ENCODE results near the gene SHISAL1. TPM values are rescaled to one million over a fixed set of nuclear protein-coding genes. Genes with fewer than 3 reads are reported as not detected.

SHISAL1 gene
- total RNA-seq, 1 donor from 2014 or later = 3.2 TPM

DNA sequence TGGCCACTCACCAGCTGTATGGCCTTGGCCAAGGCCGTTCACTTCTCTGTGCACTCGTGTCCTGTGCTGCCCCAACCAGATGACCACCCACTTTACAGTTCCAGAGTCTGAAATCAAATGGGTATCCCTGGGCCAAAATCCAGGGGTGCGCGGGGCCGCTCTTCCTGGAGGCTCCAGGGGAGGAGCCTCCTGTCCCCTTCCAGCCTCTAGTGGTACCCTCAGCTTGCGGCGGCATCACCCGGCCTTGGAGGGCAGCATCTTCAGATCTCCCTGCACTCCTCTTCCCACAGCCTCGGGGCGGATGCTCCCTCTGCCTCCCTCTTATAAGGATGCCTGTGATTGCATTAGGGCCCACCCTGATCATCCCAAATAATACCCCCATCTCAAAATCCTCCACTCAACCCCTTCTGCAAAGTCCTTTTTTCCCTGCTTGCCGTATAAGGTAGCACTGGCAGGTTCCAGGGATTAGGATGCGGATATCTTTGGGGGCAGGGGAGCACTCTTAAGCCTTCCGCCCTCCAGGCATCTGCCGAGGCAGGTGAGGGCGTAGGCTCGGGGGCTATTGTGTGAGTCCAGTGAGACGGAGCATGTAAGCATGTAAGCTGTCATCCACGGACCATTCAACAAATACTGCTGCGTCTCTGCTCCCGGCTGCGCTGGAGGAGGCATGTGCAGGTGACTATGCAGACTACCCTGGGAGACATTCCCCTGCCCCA, 24.4 kb upstream of the SHISAL1 start:
- H3K36me3 Mint-ChIP-seq (ENCODE audit: unreplicated experiment) = no peaks in the 10 kb centered on the region
- no peak overlapping the region for H3K4me3 Mint-ChIP-seq (ENCODE audit: unreplicated experiment)

DNA sequence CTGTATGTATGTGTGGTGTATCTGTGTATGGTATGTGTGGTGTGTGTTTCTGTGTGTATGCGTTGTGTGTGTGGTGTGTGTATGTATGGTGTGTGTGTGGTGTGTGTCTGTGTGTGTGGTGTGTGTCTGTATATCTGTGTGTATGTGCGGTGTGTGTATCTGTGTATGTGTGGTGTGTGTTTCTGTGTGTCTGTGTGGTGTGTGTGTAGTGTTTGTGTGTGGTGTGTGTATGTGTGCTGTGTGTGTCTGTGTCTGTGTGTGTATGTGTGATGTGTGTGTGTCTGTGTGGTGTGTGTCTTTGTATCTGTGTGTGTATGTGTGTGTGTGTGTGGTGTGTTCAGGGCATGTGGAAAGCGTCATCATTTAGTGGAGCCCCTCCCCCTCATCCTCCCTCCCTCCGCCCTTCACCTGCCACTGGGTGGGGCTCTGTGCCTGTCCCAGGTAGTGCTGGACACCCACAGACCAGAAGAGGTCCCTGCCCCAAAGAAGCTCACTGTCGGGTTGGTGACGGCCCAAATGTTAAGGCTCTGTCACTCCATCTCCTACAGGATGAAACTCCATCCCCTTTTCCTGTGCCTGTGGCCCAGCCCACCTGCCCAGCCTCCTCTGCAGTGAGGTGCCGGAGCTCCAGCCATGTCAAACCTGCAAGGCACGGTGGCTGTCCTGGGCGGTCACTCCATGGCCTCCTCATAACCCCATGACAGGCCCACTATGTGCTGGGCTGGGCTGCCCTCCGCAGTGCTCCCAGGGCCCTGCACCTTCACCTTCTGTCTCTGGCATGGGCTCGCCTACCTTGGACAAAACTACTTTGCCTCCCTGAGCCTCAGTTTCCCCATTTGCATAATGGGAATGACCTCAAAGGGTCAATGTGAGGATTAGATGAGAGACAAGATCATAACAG, 23.4 kb upstream of the SHISAL1 start:
- Mint-ChIP-seq H3K4me1 (ENCODE audit: low read depth, unreplicated experiment) (peaks cover 15% of the 10 kb centered on the region), H3K36me3 (ENCODE audit: unreplicated experiment) (no peaks in the 10 kb centered on the region), H3K4me3 (ENCODE audit: unreplicated experiment) (no peak overlapping the region), H3K9me3 (ENCODE audit: unreplicated experiment) (peaks cover 2% of the 10 kb centered on the region), H3K27me3 (ENCODE audit: unreplicated experiment) (peaks cover 12% of the 10 kb centered on the region), H3K27ac (ENCODE audit: unreplicated experiment) (no peak overlapping the region)
- TF ChIP-seq, protein P1, sequence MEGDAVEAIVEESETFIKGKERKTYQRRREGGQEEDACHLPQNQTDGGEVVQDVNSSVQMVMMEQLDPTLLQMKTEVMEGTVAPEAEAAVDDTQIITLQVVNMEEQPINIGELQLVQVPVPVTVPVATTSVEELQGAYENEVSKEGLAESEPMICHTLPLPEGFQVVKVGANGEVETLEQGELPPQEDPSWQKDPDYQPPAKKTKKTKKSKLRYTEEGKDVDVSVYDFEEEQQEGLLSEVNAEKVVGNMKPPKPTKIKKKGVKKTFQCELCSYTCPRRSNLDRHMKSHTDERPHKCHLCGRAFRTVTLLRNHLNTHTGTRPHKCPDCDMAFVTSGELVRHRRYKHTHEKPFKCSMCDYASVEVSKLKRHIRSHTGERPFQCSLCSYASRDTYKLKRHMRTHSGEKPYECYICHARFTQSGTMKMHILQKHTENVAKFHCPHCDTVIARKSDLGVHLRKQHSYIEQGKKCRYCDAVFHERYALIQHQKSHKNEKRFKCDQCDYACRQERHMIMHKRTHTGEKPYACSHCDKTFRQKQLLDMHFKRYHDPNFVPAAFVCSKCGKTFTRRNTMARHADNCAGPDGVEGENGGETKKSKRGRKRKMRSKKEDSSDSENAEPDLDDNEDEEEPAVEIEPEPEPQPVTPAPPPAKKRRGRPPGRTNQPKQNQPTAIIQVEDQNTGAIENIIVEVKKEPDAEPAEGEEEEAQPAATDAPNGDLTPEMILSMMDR (IDR thresholded peaks at IDR 0.05; ENCODE audit: partially characterized antibody, unreplicated experiment) = no peak
- no peak for DNase-seq

More for the DNA sequence above, 24.4 kb upstream of the SHISAL1 start:
- Mint-ChIP-seq H3K9me3 (ENCODE audit: unreplicated experiment) (peaks cover under 1% of the 10 kb centered on the region), H3K4me1 (ENCODE audit: low read depth, unreplicated experiment) (peaks cover 14% of the 10 kb centered on the region), H3K27me3 (ENCODE audit: unreplicated experiment) (peaks cover 9% of the 10 kb centered on the region), H3K27ac (ENCODE audit: unreplicated experiment) (no peak overlapping the region)
- TF ChIP-seq, protein P1 (IDR thresholded peaks at IDR 0.05; ENCODE audit: partially characterized antibody, unreplicated experiment) = no peak
- no peak for DNase-seq

DNA sequence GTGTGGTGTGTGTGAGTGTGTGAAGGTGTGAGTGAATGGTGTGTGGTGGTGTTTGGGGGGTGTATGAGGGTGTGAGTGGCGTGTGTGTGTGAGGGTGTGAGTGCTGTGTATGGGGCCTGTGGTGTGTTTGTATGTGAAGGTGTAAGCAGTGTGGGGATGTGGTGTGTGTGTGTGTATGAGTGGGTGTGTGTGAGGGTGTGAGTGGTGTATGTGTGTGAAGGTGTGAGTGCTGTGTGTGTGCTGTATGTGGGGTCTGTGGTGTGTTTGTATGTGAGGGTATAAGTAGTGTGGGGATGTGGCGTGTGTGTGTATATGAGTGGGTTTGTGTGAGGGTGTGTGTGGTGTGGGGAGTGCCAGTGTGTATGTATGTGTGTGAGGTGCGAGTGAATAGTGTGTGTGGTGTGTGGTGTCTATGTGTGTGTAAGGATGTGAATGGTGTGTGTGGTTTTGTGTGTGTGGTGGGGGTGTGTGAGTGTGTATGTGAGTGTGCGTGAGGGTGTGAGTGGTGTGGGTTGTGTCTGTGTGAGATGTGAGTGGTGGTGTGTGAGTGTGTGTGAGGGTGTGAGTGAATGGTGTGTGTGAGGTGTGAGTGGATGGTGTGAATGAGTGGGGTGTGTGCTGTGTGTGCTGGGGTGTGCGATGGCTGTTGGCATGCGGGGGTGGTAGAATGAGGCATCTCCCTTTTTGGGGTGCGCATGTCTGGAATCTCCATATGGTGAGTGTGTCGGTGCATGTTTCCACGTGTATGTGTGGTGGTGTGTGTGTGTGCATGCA, 22.5 kb upstream of the SHISAL1 start:
- H3K27me3 Mint-ChIP-seq (ENCODE audit: unreplicated experiment) = peaks cover 12% of the 10 kb centered on the region
- TF ChIP-seq, protein P1 (IDR thresholded peaks at IDR 0.05; ENCODE audit: partially characterized antibody, unreplicated experiment) = no peak
- no peak overlapping the region for H3K4me3 Mint-ChIP-seq (ENCODE audit: unreplicated experiment)
- H3K9me3 Mint-ChIP-seq (ENCODE audit: unreplicated experiment) = peaks cover 2% of the 10 kb centered on the region
- H3K36me3 Mint-ChIP-seq (ENCODE audit: unreplicated experiment) = no peaks in the 10 kb centered on the region
- peaks cover 15% of the 10 kb centered on the region for H3K4me1 Mint-ChIP-seq (ENCODE audit: low read depth, unreplicated experiment)
- no peak for DNase-seq
- H3K27ac Mint-ChIP-seq (ENCODE audit: unreplicated experiment) = no peak overlapping the region

DNA sequence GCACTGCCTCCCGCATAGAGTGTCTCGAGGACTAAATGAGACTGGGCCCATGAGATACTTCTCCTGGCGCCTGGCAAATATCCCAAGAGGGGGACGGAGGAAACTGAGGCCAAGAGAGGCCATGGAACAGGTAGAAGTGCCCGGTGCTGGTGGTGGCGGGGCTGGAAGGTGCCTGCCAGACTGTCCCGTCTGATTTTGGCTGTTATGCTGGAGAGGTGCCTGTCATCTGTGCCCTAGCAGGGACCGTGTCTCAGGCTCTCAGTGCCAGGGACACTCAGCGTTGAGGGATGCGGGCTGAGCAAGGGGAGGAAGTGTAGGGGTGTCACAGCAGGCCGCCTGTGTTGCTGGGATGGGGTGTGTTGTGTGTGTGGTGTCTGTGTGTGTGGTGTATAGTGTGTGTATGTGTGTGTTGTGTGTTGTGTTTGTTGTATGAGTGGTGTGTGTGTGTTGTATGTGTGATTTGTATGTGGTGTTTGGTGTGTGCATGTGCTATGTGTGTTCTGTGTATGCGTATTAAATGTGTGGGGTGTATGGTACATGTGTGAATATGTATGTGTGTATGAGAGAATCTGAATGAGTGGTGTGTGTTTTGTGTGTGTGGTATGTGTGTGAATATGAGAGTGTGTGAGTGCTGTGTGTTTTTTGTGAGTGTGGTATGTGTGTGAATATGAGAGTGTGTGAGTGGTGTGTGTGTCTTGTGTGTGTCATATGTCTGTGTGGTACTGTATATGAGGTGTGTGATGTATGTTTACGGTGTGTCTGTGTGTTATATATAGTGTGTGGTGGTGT, 21.3 kb upstream of the SHISAL1 start:
- Mint-ChIP-seq H3K4me3 (ENCODE audit: unreplicated experiment) (no peak overlapping the region), H3K4me1 (ENCODE audit: low read depth, unreplicated experiment) (peaks cover 18% of the 10 kb centered on the region), H3K9me3 (ENCODE audit: unreplicated experiment) (peaks cover 6% of the 10 kb centered on the region), H3K27me3 (ENCODE audit: unreplicated experiment) (peaks cover 16% of the 10 kb centered on the region), H3K36me3 (ENCODE audit: unreplicated experiment) (no peaks in the 10 kb centered on the region), H3K27ac (ENCODE audit: unreplicated experiment) (no peak overlapping the region)
- TF ChIP-seq, protein P1 (IDR thresholded peaks at IDR 0.05; ENCODE audit: partially characterized antibody, unreplicated experiment) = no peak
- DNase-seq = no peak

Data from glutamatergic neuron (in vitro differentiated cells).